K562 (cell line): ENCODE measurements around the gene ZNF598. TPM values are rescaled to one million over a fixed set of nuclear protein-coding genes. Genes with fewer than 3 reads are reported as not detected.

ENCODE experiments used
- BCOR ChIP-seq: fragments of 450-650 bp; IDR thresholded peaks from 2 replicates; pipeline ENCODE4 v1.6.1; 2016
- ELF4 ChIP-seq: fragments of 450-650 bp; formaldehyde crosslinking; IDR thresholded peaks from 2 replicates; pipeline ENCODE4 v1.4.0; 2022; ENCODE audit warnings: missing genetic modification characterization
- FOXO4 ChIP-seq: fragments of 450-650 bp; formaldehyde crosslinking; IDR thresholded peaks from 2 replicates; pipeline ENCODE4 v1.4.0; 2020; ENCODE audit warnings: mild to moderate bottlenecking, moderate library complexity
- FOXP4 ChIP-seq: sonication (generic); formaldehyde crosslinking; IDR thresholded peaks from 2 replicates; pipeline ENCODE4 v1.8.0; 2022; ENCODE audit warnings: mild to moderate bottlenecking, missing genetic modification reagents, borderline replicate concordance
- GTF2A2 ChIP-seq: IDR thresholded peaks from 2 replicates; pipeline ENCODE4 v1.6.1; 2016; ENCODE audit warnings: mild to moderate bottlenecking, missing genetic modification characterization, missing compliant biosample characterization
- HLTF ChIP-seq: fragments of 450-650 bp; IDR thresholded peaks from 2 replicates; pipeline ENCODE4 v1.6.1; 2016
- KDM4B ChIP-seq, 2 experiments: fragments of 450-650 bp in 1 of 2; sonication (generic) in 1 of 2; IDR thresholded peaks; 2 replicates each; pipeline ENCODE4 v1.6.1; 2016 to 2017; ENCODE audit warnings: borderline replicate concordance in 2 of 2, antibody characterized with exemption in 1 of 2, low read depth in 1 of 2, mild to moderate bottlenecking in 1 of 2
- LCOR ChIP-seq: sonication (generic); formaldehyde crosslinking; IDR thresholded peaks from 2 replicates; pipeline ENCODE4 v1.8.0; 2022; ENCODE audit warnings: mild to moderate bottlenecking, missing genetic modification reagents
- NR2C2 ChIP-seq, 2 experiments: fragments of 200-800 bp in 1 of 2; sonication (Bioruptor generic) in 1 of 2; sonication (generic) in 1 of 2; formaldehyde crosslinking in 1 of 2; IDR thresholded peaks; 2 replicates each; pipeline versions ENCODE4 v1.6.1 to v1.8.0; 2016 to 2022; ENCODE audit warnings: mild to moderate bottlenecking in 1 of 2, missing compliant biosample characterization in 1 of 2, missing genetic modification characterization in 1 of 2, missing genetic modification reagents in 1 of 2
- RAD51 ChIP-seq: fragments of 450-650 bp; IDR thresholded peaks from 2 replicates; pipeline ENCODE4 v1.7.1; 2016; ENCODE audit warnings: low read depth, mild to moderate bottlenecking, borderline replicate concordance
- RBM34 ChIP-seq: fragments of 200-400 bp; formaldehyde crosslinking; IDR thresholded peaks from 2 replicates; pipeline ENCODE4 v1.6.1; 2018; ENCODE audit warnings: low read length, borderline replicate concordance; ENCODE audit not compliant: insufficient read depth
- SETDB1 ChIP-seq: IDR thresholded peaks from one replicate; pipeline ENCODE4 v1.6.1; 2012; ENCODE audit warnings: low read length, control low read depth, inconsistent platforms
- SMARCC2 ChIP-seq: fragments of 450-650 bp; IDR thresholded peaks from 2 replicates; pipeline ENCODE4 v1.6.1; 2017; ENCODE audit warnings: antibody characterized with exemption, moderate library complexity, mild to moderate bottlenecking, low read depth
- SRF ChIP-seq, 2 experiments: fragments of 250-450, 450-650 bp in 1 of 2; sonication (Bioruptor Pico) in 1 of 2; sonication (generic) in 1 of 2; formaldehyde crosslinking; IDR thresholded peaks; 2 replicates each; pipeline versions ENCODE4 v1.5.0 to v1.5.1; 2020 to 2022; ENCODE audit warnings: mild to moderate bottlenecking in 1 of 2, missing genetic modification reagents in 1 of 2
- TOE1 ChIP-seq, 2 experiments: fragments of 450-650 bp in 1 of 2; sonication (generic) in 1 of 2; formaldehyde crosslinking in 1 of 2; IDR thresholded peaks; 2 replicates each; pipeline versions ENCODE4 v1.7.1 to v1.8.0; 2016 to 2022; ENCODE audit warnings: borderline replicate concordance in 2 of 2, mild to moderate bottlenecking in 2 of 2, antibody characterized with exemption in 1 of 2, inconsistent platforms in 1 of 2, low read depth in 1 of 2, missing genetic modification reagents in 1 of 2, moderate library complexity in 1 of 2
- VEZF1 ChIP-seq: fragments of 200-800 bp; sonication (Bioruptor generic); IDR thresholded peaks from 2 replicates; pipeline ENCODE4 v1.6.1; 2017; ENCODE audit warnings: missing genetic modification characterization, missing compliant biosample characterization
- ZBTB1 ChIP-seq: sonication (generic); formaldehyde crosslinking; IDR thresholded peaks from 2 replicates; pipeline ENCODE4 v1.8.1; 2023; ENCODE audit warnings: missing genetic modification reagents, low read depth, mild to moderate bottlenecking, borderline replicate concordance
- ZC3H11A ChIP-seq: IDR thresholded peaks from 2 replicates; pipeline ENCODE4 v1.6.1; 2012; ENCODE audit warnings: low read depth, low read length, improper control_type of control experiment
- ZNF133 ChIP-seq: fragments of 250-450 bp; sonication (Bioruptor Pico); IDR thresholded peaks from 2 replicates; pipeline ENCODE4 v1.4.0; 2020; ENCODE audit warnings: mild to moderate bottlenecking
- ZNF347 ChIP-seq: fragments of 450-650 bp; formaldehyde crosslinking; IDR thresholded peaks from 2 replicates; pipeline ENCODE4 v1.4.0; 2020; ENCODE audit warnings: low read depth, mild to moderate bottlenecking, moderate library complexity
- polyA plus RNA-seq, 8 experiments: library from polyadenylated mRNA; depleted of rRNA in 4 of 8; stranded (reverse) in 5 of 8; unstranded in 3 of 8; fragments of >200 nt; fragmentation: Nextera tagmentation in 2 of 8; fragmentation: Illumina TruSeq in 1 of 8; extraction: Ambion mirVana in 2 of 8; extraction: Trizol in 1 of 8; gene quantifications; 2 replicates each; pipeline versions ENCODE4 v1.2.1 to v1.2.3, GENCODE V29; 2011 to 2014; ENCODE audit warnings: inconsistent platforms in 1 of 8, missing spikeins in 1 of 8
- total RNA-seq, 7 experiments: library from RNA; depleted of rRNA in 6 of 7; stranded (reverse); fragments of >200 nt in 6 of 7; fragmentation: Illumina TruSeq in 2 of 7; extraction: Trizol in 2 of 7; gene quantifications; 2 replicates each; pipeline versions ENCODE4 v1.2.1 to v1.2.3, GENCODE V29; 2011 to 2021; ENCODE audit warnings: low replicate concordance in 1 of 7

ZNF598 gene
- total and polyA plus RNA-seq, 9 of the 15 experiments (the other 6 are each of a cell fraction or from before 2014, with no cell fraction given) = 0.11 to 115 (median 29.6) TPM

GRCh38 chr16:1983544-1984346, 25.9 kb downstream of the ZNF598 start, which contains the start of gene GFER (continued):
- peak; percentile 90 for TF ChIP-seq VEZF1 (CRISPR knock-in tag)
- no peak for TF ChIP-seq SETDB1
- 0 out of 4 replicates have a peak, but pooled peaks of 1 of the 2 experiments have one; percentile 16 for TF ChIP-seq KDM4B (IDR thresholded peaks at IDR 0.05; ENCODE audit: borderline replicate concordance in 2 of 2, low read depth in 1 of 2)
- 0 out of 2 replicates have a peak, but pooled peaks have one; percentile 94 for TF ChIP-seq RBM34
- TF ChIP-seq ELF4 (CRISPR knock-in tag) = no peak
- TF ChIP-seq GTF2A2 (tag) = no peak
- no peak for TF ChIP-seq BCOR
- no peak for TF ChIP-seq FOXO4
- no peak for TF ChIP-seq SMARCC2
- no peak for TF ChIP-seq ZNF133 (CRISPR knock-in tag)
- peak; percentile 84 for TF ChIP-seq LCOR (CRISPR knock-in tag)
- TF ChIP-seq SRF (CRISPR knock-in tag; IDR thresholded peaks at IDR 0.05) = no peak
- peak; percentile 87 for TF ChIP-seq NR2C2 (CRISPR knock-in tag; IDR thresholded peaks at IDR 0.05)
- TF ChIP-seq NR2C2 (tag; IDR thresholded peaks at IDR 0.05) = peak; percentile 99
- TF ChIP-seq HLTF = no peak
- no peak; the same call in none of the 2 replicates for TF ChIP-seq ZBTB1 (CRISPR knock-in tag)
- TF ChIP-seq RAD51 = no peak
- no peak for TF ChIP-seq ZNF347
- TF ChIP-seq FOXP4 = 0 out of 2 replicates have a peak, but pooled peaks have one; percentile 41
- TF ChIP-seq TOE1 (IDR thresholded peaks at IDR 0.05; ENCODE audit: borderline replicate concordance) = no peak; the same call in 1 of the 2 replicates
- peak; percentile 80; the same call in 1 of the 2 replicates for TF ChIP-seq TOE1 (CRISPR knock-in tag; IDR thresholded peaks at IDR 0.05; ENCODE audit: borderline replicate concordance, low read depth)
- no peak for TF ChIP-seq ZC3H11A
